Keratinocyte (primary cell): Measurements from ENCODE around the gene INS. TPM values are rescaled to one million over a fixed set of nuclear protein-coding genes. Genes with fewer than 3 reads are reported as not detected.

Source experiments
- DNase-seq: peaks from one replicate; pipeline ENCODE4 v3.0.0-alpha.2; 2011; ENCODE audit warnings: low read depth, missing footprints, low spot score
- FAIRE-seq: peaks from 2 replicates; lab custom pipeline; 2011; peaks lifted over from hg19 to GRCh38; lab: Jason Lieb, UNC
- H2AFZ ChIP-seq: 2 replicates; pipeline ENCODE4 v1.6.0; 2012; ENCODE audit warnings: low read length, control low read depth, inconsistent platforms; ENCODE audit not compliant: control insufficient read depth
- H3K27ac ChIP-seq: 2 replicates; pipeline ENCODE4 v1.5.1; 2011; ENCODE audit warnings: low read length; ENCODE audit not compliant: control insufficient read depth, insufficient read depth
- H3K27me3 ChIP-seq: 3 replicates; pipeline ENCODE4 v1.6.0; 2011; ENCODE audit warnings: low read length; ENCODE audit not compliant: control insufficient read depth, insufficient read depth; ENCODE audit errors: extremely low read depth
- H3K36me3 ChIP-seq, 2 experiments: 2 replicates in 1 of 2; 3 replicates in 1 of 2; pipeline ENCODE4 v1.5.1; 2011; ENCODE audit warnings: low read length in 2 of 2, mild to moderate bottlenecking in 1 of 2; ENCODE audit not compliant: control insufficient read depth in 2 of 2, insufficient read depth in 2 of 2; ENCODE audit errors: extremely low read depth in 1 of 2
- H3K4me1 ChIP-seq: 3 replicates; pipeline ENCODE4 v1.5.1; 2011; ENCODE audit warnings: low read length; ENCODE audit not compliant: control insufficient read depth, insufficient read depth; ENCODE audit errors: extremely low read depth
- H3K4me2 ChIP-seq: 3 replicates; pipeline ENCODE4 v1.6.0; 2011; ENCODE audit warnings: low read depth, low read length; ENCODE audit not compliant: control insufficient read depth, insufficient read depth; ENCODE audit errors: extremely low read depth
- H3K4me3 ChIP-seq, 3 experiments: fragments of 200-600 bp in 1 of 3; sonication (generic) in 1 of 3; 2 replicates in 2 of 3; 3 replicates in 1 of 3; pipeline ENCODE4 v1.5.1; 2011 to 2016; ENCODE audit warnings: low read length in 3 of 3, mild to moderate bottlenecking in 3 of 3, control low read depth in 2 of 3, inconsistent platforms in 1 of 3, low read depth in 1 of 3, mixed read lengths in 1 of 3, mixed run types in 1 of 3, moderate library complexity in 1 of 3; ENCODE audit not compliant: control insufficient read depth in 2 of 3, insufficient read depth in 2 of 3; ENCODE audit errors: extremely low read depth in 1 of 3
- H3K79me2 ChIP-seq: 2 replicates; pipeline ENCODE4 v1.6.0; 2012; ENCODE audit warnings: low read length; ENCODE audit not compliant: control insufficient read depth, insufficient read depth
- H3K9ac ChIP-seq: 3 replicates; pipeline ENCODE4 v1.6.0; 2011; ENCODE audit warnings: low read length; ENCODE audit not compliant: control insufficient read depth, insufficient read depth; ENCODE audit errors: extremely low read depth
- H3K9me1 ChIP-seq: 3 replicates; pipeline ENCODE4 v1.6.0; 2011; ENCODE audit warnings: low read length; ENCODE audit not compliant: control insufficient read depth, insufficient read depth; ENCODE audit errors: extremely low read depth
- H3K9me3 ChIP-seq: 2 replicates; pipeline ENCODE4 v1.5.1; 2012; ENCODE audit warnings: low read depth, low read length; ENCODE audit not compliant: control insufficient read depth
- H4K20me1 ChIP-seq: 3 replicates; pipeline ENCODE4 v1.6.0; 2011; ENCODE audit warnings: low read length; ENCODE audit not compliant: control insufficient read depth, insufficient read depth; ENCODE audit errors: extremely low read depth
- CTCF ChIP-seq, 3 experiments: IDR thresholded peaks in 1 of 3; conservative IDR thresholded peaks in 1 of 3; optimal IDR thresholded peaks in 1 of 3; 2 replicates in 2 of 3; 3 replicates in 1 of 3; pipeline versions ENCODE3 to v1.5.1; 2011; ENCODE audit warnings: low read length in 3 of 3, mild to moderate bottlenecking in 3 of 3, moderate library complexity in 2 of 3, control low read depth in 1 of 3, inconsistent platforms in 1 of 3; ENCODE audit not compliant: insufficient read depth in 2 of 3; ENCODE audit errors: extremely low read depth in 1 of 3
- EZH2 ChIP-seq: IDR thresholded peaks from one replicate; pipeline ENCODE4 v1.6.1; 2012; ENCODE audit warnings: inconsistent platforms, mild to moderate bottlenecking, low read length, moderate library complexity
- dilution Hi-C: fragments of 300-500 bp; cut with MboI; formaldehyde crosslinking; loops from one replicate; pipeline ENCODE4 v1.7.0; 2020; ENCODE audit warnings: low sequenced_read_pairs; ENCODE audit not compliant: extremely low pct_ligation_motif_present
- polyA plus RNA-seq, 5 experiments: library from polyadenylated mRNA; depleted of rRNA in 3 of 5; stranded (reverse) in 3 of 5; stranded (forward) in 1 of 5; unstranded in 1 of 5; fragments of >200 nt; gene quantifications; 1 replicate in 1 of 5; 2 replicates in 3 of 5; 3 replicates in 1 of 5; pipeline versions ENCODE4 v1.2.1 to v1.2.3, GENCODE V29; 2011 to 2012; ENCODE audit warnings: missing spikeins in 2 of 5, low read depth in 1 of 5, low replicate concordance in 1 of 5

INS gene
- polyA plus RNA-seq, 1 donor (not counting 4 experiments of a cell fraction or from before 2014, with no cell fraction given) = not detected

GRCh38 chr11:2193099-2193887, 32.3 kb upstream of the INS start:
- no peaks in the 10 kb centered on the region for H3K36me3 ChIP-seq
- H2AFZ ChIP-seq = peak overlapping the region; percentile 56
- no peaks in the 10 kb centered on the region for H3K79me2 ChIP-seq
- peaks cover 14% of the 10 kb centered on the region for H3K27me3 ChIP-seq
- H3K27ac ChIP-seq = no peak overlapping the region
- DNase-seq (no peak), FAIRE-seq (no peak)
- H3K9ac ChIP-seq = no peak overlapping the region
- H3K9me3 ChIP-seq = no peaks in the 10 kb centered on the region
- TF ChIP-seq EZH2 = no peak
- no peak for TF ChIP-seq CTCF (optimal IDR thresholded peaks at IDR 0.05 in 1 of 3, IDR thresholded peaks at IDR 0.05 in 1 of 3, conservative IDR thresholded peaks at IDR 0.05 in 1 of 3; ENCODE audit: extremely low read depth in 1 of 3, insufficient read depth in 2 of 3, low read length in 3 of 3)
- no peak overlapping the region for H3K4me3 ChIP-seq
- no peaks in the 10 kb centered on the region for H4K20me1 ChIP-seq
- H3K9me1 ChIP-seq = no peaks in the 10 kb centered on the region
- H3K4me2 ChIP-seq = no peak overlapping the region
- peaks cover 6% of the 10 kb centered on the region for H3K4me1 ChIP-seq
- dilution Hi-C loops = no loop called here

GRCh38 chr11:2192435-2192834, 31.4 kb upstream of the INS start:
- Histone ChIP-seq H3K4me2 (no peak overlapping the region), H3K36me3 (no peaks in the 10 kb centered on the region), H3K27me3 (peaks cover 14% of the 10 kb centered on the region), H3K4me3 (no peak overlapping the region), H3K27ac (no peak overlapping the region), H3K79me2 (no peaks in the 10 kb centered on the region), H4K20me1 (no peaks in the 10 kb centered on the region), H3K9me3 (no peaks in the 10 kb centered on the region), H3K9me1 (no peaks in the 10 kb centered on the region), H3K9ac (no peak overlapping the region), H3K4me1 (peaks cover 6% of the 10 kb centered on the region), H2AFZ (no peak overlapping the region)
- TF ChIP-seq EZH2 (no peak), CTCF (optimal IDR thresholded peaks at IDR 0.05 in 1 of 3, IDR thresholded peaks at IDR 0.05 in 1 of 3, conservative IDR thresholded peaks at IDR 0.05 in 1 of 3; ENCODE audit: extremely low read depth in 1 of 3, insufficient read depth in 2 of 3, low read length in 3 of 3) (no peak)
- dilution Hi-C loops = no loop called here
- DNase-seq = no peak
- FAIRE-seq = no peak
